ENCODE results near the gene EZR.
"Not testable (repeated sequence)": the region's sequence is repeated elsewhere in the genome, so short reads cannot be mapped to it uniquely, and the experiment has no call there.

The EZR gene

GRCh38 chr6:158841358-158841757 is 22.2 kb upstream of the EZR start:
- DNase-seq (ENCODE audit: low spot score): no peak
- in situ Hi-C loops (cut with MboI; ENCODE audit: low sequenced_read_pairs, unreplicated experiment): no loop called here

GRCh38 chr6:158840465-158840864 is 21.3 kb upstream of the EZR start:
- DNase-seq (ENCODE audit: low spot score): no peak
- in situ Hi-C loops (cut with MboI; ENCODE audit: low sequenced_read_pairs, unreplicated experiment): no loop called here
- TF ChIP-seq CTCF (IDR thresholded peaks at IDR 0.05; ENCODE audit: borderline replicate concordance, control extremely low read depth, extremely low read depth, insufficient read depth, missing control alignments): no peak

More at GRCh38 chr6:158841358-158841757, 22.2 kb upstream of the EZR start:
- no peak for TF ChIP-seq CTCF (IDR thresholded peaks at IDR 0.05; ENCODE audit: borderline replicate concordance, control extremely low read depth, extremely low read depth, insufficient read depth, missing control alignments)

DNA sequence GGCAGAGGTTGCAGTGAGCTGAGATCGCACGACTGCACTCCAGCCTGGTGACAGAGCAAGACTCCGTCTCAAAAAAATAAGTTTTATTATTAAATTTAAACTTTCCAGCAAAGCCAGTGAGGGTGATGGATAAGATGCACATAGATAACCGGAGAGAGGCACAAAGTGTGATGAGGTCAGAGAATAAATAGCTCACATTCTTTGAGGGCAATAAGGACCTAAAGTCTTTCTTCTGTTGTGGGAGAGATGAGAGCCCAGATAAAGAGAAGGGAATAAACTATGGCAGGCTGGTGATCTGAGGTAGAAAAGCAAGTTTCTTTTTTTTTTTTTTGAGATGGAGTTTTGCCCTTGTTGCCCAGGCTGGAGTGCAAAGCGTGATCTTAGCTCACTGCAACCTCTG is 20.6 kb upstream of the EZR start:
- in situ Hi-C loops (cut with MboI; ENCODE audit: low sequenced_read_pairs, unreplicated experiment): no loop called here
- DNase-seq (ENCODE audit: low spot score): no peak
- no peak for TF ChIP-seq CTCF (IDR thresholded peaks at IDR 0.05; ENCODE audit: borderline replicate concordance, control extremely low read depth, extremely low read depth, insufficient read depth, missing control alignments)

GRCh38 chr6:158838790-158839189 is 19.6 kb upstream of the EZR start:
- in situ Hi-C loops (cut with MboI; ENCODE audit: low sequenced_read_pairs, unreplicated experiment); DNase-seq (ENCODE audit: low spot score): not testable (repeated sequence)

DNA sequence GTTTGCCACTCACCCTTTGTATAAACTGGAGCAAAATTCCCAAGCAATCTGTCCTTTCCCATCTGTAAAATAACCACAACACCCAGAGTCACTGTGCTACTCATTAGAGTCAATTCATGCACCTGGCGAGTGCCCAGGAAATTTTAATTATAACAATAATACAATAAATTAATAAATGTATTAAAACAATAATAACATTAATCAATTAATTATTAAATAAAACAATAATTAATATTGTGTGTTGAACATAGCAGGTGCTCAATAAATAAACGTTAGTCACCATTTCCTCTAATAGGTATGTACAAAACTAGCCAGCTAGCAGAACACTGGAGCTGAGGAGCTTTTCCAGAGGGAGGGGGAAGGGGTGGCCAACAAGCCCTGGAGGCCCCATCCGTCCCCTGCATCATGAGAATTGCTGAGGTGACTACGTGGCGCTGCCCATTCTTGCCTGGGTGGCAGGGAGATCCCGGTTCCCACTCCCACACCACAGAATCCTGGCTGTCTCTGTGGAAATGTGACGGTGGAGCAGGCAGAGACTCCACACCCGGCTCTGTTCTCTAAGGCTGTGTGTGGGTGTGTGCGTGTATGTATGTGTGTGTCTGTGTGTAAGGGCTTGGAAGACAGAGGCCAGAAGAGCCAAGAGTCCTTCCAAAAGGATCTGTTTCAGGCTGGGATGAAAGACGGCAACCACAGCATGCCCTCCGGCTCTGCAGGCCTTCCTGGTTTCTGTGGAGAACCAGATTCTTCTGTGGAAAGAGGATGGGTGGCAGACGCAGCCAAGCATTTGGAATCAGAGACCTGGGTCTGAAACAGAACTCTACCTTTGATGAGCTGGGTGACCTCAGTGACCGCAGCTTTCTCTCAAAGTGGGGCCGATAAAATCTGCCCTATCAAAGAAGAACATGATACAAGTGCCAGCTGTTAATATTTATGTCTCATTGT is 18.8 kb upstream of the EZR start:
- no peak for DNase-seq (ENCODE audit: low spot score)
- in situ Hi-C loops (cut with MboI; ENCODE audit: low sequenced_read_pairs, unreplicated experiment): no loop called here
- TF ChIP-seq CTCF (IDR thresholded peaks at IDR 0.05; ENCODE audit: borderline replicate concordance, control extremely low read depth, extremely low read depth, insufficient read depth, missing control alignments): no peak

- in situ Hi-C loops (cut with MboI; ENCODE audit: low sequenced_read_pairs, unreplicated experiment): no loop called here
- TF ChIP-seq CTCF (IDR thresholded peaks at IDR 0.05; ENCODE audit: borderline replicate concordance, control extremely low read depth, extremely low read depth, insufficient read depth, missing control alignments): no peak
- no peak for DNase-seq (ENCODE audit: low spot score)
Measured at GRCh38 chr6:158836625-158837311, 17.6 kb upstream of the EZR start.
